Ovary (tissue), 9 donors: ENCODE data around the gene MAML1. TPM values are rescaled to one million over a fixed set of nuclear protein-coding genes. Genes with fewer than 3 reads are reported as not detected.

Source experiments
- DNase-seq, 5 donors: peaks; one replicate each; pipeline ENCODE4 v3.0.0-alpha.2; 2019 to 2020
- H3K27ac ChIP-seq, 2 donors: fragments of 200-600 bp; one replicate each; pipeline versions ENCODE4 v1.5.1 to v1.8.0; 2019 to 2022
- H3K27me3 ChIP-seq: fragments of 200-600 bp; one replicate; pipeline ENCODE4 v1.8.0; 2022
- H3K36me3 ChIP-seq: fragments of 200-600 bp; sonication (generic); one replicate; pipeline ENCODE4 v1.5.1; 2019
- H3K4me1 ChIP-seq: one replicate; pipeline ENCODE4 v1.8.1; 2013; ENCODE audit warnings: mild to moderate bottlenecking, moderate library complexity; ENCODE audit not compliant: insufficient read depth
- H3K4me3 ChIP-seq: fragments of 200-600 bp; sonication (generic); one replicate; pipeline ENCODE4 v1.5.1; 2017
- H3K9me3 ChIP-seq, 2 donors: fragments of 200-600 bp in 1 of 2; sonication (generic) in 1 of 2; one replicate each; pipeline versions ENCODE4 v1.5.1 to v1.8.1; 2013 to 2019; ENCODE audit warnings: mild to moderate bottlenecking in 1 of 2, moderate library complexity in 1 of 2
- EP300 ChIP-seq: sonication (generic); formaldehyde crosslinking; IDR thresholded peaks from one replicate; pipeline ENCODE4 v1.6.1; 2017; ENCODE audit warnings: antibody characterized with exemption
- POLR2A ChIP-seq: fragments of 450-650 bp; IDR thresholded peaks from one replicate; pipeline ENCODE4 v1.6.1; 2017; ENCODE audit warnings: antibody characterized with exemption, mild to moderate bottlenecking, moderate library complexity
- WGBS, 3 donors: extraction: QIAGEN DNeasy Blood & Tissue Kit in 1 of 3; methylation state at CpG; one replicate each; pipeline versions ENCODE4 v1.1.5 to v1.1.7; 2013 to 2017; 5-methylcytosine and 5-hydroxymethylcytosine counted together
- intact Hi-C, 4 donors: fragments of 100-400 bp; cut with DNase I; formaldehyde crosslinking; loops; one replicate each; pipeline versions ENCODE4 v1.11.0 to v1.15.1; 2022 to 2023
- polyA plus RNA-seq, 2 donors: library from polyadenylated mRNA; stranded (reverse); fragments of 200-250 nt in 1 of 2; fragments of 350-450 nt in 1 of 2; fragmentation: Illumina TruSeq in 1 of 2; extraction: RNeasy Lipid Tissue Mini Kit (QIAGEN cat#74804) in 1 of 2; gene quantifications; one replicate each; pipeline ENCODE4 v1.2.3, GENCODE V29; 2013 to 2014
- total RNA-seq, 7 donors: library from RNA; depleted of rRNA in 2 of 7; stranded (reverse); fragments of >200 nt in 2 of 7; fragmentation: NEBNext Ultra II Directional in 3 of 7; extraction: Animal tissue kit (Norgen Biotek cat#: 25700) in 3 of 7; gene quantifications; one replicate each; pipeline versions ENCODE4 v1.1.0 to v1.2.4, GENCODE V29; 2016 to 2023
- TF ChIP-seq, protein P1 (sequence below), 3 donors: fragments of 450-650 bp in 2 of 3; fragments of 200-600 bp in 1 of 3; IDR thresholded peaks; one replicate each; pipeline versions ENCODE4 v1.5.1 to v1.8.0; 2016 to 2022; ENCODE audit warnings: antibody characterized with exemption in 3 of 3, mild to moderate bottlenecking in 1 of 3
- donor health status: DM: no; HTN: no; CAD: no; lungs with moderate emphysema.
- donor health status: DM: no; HTN: no; CAD: no.
- donor health status: Bipolar disorder and iron deficiency.
- donor health status: DM: yes; HTN: yes; CAD: no.
- donor health status: DM: no; HTN: no; CAD: no.
- donor health status: DM: yes; HTN: yes; CAD: no.

Gene MAML1
- total and polyA plus RNA-seq, 9 donors: 18.4 to 40.1 (median 29.9) TPM

GRCh38 chr5:179820127-179820482 is 87.5 kb downstream of the MAML1 start:
- WGBS, 3 donors: 20 to 30% (median 27%) methylated on average over 9 to 12 of the region's 12 CpGs
- no peaks in the 10 kb centered on the region for H3K27me3 ChIP-seq
- TF ChIP-seq EP300 (no peak), POLR2A (no peak)
- TF ChIP-seq, protein P1, sequence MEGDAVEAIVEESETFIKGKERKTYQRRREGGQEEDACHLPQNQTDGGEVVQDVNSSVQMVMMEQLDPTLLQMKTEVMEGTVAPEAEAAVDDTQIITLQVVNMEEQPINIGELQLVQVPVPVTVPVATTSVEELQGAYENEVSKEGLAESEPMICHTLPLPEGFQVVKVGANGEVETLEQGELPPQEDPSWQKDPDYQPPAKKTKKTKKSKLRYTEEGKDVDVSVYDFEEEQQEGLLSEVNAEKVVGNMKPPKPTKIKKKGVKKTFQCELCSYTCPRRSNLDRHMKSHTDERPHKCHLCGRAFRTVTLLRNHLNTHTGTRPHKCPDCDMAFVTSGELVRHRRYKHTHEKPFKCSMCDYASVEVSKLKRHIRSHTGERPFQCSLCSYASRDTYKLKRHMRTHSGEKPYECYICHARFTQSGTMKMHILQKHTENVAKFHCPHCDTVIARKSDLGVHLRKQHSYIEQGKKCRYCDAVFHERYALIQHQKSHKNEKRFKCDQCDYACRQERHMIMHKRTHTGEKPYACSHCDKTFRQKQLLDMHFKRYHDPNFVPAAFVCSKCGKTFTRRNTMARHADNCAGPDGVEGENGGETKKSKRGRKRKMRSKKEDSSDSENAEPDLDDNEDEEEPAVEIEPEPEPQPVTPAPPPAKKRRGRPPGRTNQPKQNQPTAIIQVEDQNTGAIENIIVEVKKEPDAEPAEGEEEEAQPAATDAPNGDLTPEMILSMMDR (IDR thresholded peaks at IDR 0.05): no peak
- H3K36me3 ChIP-seq: no peaks in the 10 kb centered on the region
- intact Hi-C loops: loop anchor here in 1 of 4 donors (10.0 kb wide), 1 partner anchor 85 kb away; the partner anchor contains the start of gene TBC1D9B
- no peaks in the 10 kb centered on the region for H3K9me3 ChIP-seq
- peak overlapping the region; percentile 90 to 98 for H3K27ac ChIP-seq
- peaks cover 36% of the 10 kb centered on the region for H3K4me1 ChIP-seq
- no peak for DNase-seq
- H3K4me3 ChIP-seq: peak overlapping the region; percentile 82

- Histone ChIP-seq H3K4me1 (peaks cover 36% of the 10 kb centered on the region), H3K4me3 (peak within 1 kb of the TSS; percentile 82), H3K27me3 (no peaks in the 10 kb centered on the region), H3K36me3 (no peaks in the 10 kb centered on the region), H3K27ac (peak within 1 kb of the TSS; percentile 90 to 98), H3K9me3 (no peaks in the 10 kb centered on the region)
- intact Hi-C loops: loop anchor here in 1 of 4 donors (10.0 kb wide), 1 partner anchor 84 kb away; the partner anchor contains the start of gene TBC1D9B
- 0 to 1% (median 0%) methylated on average over 31 to 81 of the region's 81 CpGs for WGBS, 3 donors
- TF ChIP-seq POLR2A (peak; percentile 97), EP300 (no peak)
- TF ChIP-seq, protein P1 (IDR thresholded peaks at IDR 0.05): peak in 2 of 3 donors; percentile 12 to 37
- DNase-seq: peak; percentile 85 to 93 (median 90)
Measured at GRCh38 chr5:179820483-179821297, 88.1 kb downstream of the MAML1 start, which contains the start of gene SQSTM1. Gene SQSTM1 (plus strand): TSS chr5:179820905. CDS start chr5:179820937, 32 bp downstream.

DNA sequence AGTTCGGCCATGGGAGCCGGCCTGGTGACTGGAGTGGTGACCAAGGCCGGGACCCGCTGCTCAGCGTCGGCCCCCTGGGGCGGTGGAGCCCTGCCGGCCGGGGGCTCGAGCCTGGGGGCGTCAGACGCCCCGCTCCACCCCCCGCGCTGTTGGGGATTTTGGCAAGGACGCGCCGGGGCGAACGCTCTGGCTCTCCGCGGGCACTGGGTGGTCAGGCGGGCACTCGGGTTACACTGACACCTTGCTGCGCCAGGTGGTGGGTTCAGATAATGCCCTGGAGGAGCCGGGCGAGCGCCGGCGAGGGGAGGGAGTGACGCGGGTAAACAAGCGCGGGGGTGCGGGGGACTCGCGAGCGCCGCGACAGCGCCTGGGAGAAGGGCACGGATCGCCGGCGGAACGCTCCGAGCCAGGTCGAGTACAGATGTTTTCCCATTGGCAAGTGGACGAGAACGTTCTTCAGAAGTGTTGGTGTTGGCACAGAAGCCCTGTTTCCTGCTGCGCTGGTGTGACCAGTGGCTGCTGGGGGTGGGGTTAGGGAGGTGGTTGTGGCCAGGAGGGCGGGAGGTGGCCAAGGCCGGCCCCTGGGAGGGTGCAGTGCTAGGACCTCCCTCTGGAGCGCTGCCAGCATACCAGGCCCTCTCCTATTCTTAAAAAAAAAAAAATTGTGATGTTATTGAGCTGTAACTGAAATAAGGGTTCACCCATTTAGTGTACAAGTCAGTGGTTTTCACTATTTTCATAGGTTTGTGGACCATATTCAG is 88.9 kb downstream of the MAML1 start:
- Histone ChIP-seq H3K9me3 (no peaks in the 10 kb centered on the region), H3K27me3 (no peaks in the 10 kb centered on the region), H3K4me1 (peaks cover 36% of the 10 kb centered on the region), H3K4me3 (peak overlapping the region; percentile 82), H3K36me3 (no peaks in the 10 kb centered on the region), H3K27ac (peak overlapping the region; percentile 90 to 98)
- peak; percentile 96 to 98 (median 96) for DNase-seq
- WGBS, 3 donors: 0 to 1% (median 1%) methylated on average over 43 to 54 of the region's 54 CpGs
- intact Hi-C loops: loop anchor here in 1 of 4 donors (10.0 kb wide), 1 partner anchor 83 kb away; the partner anchor contains the start of gene TBC1D9B
- TF ChIP-seq EP300 (no peak), POLR2A (peak; percentile 76)

DNA sequence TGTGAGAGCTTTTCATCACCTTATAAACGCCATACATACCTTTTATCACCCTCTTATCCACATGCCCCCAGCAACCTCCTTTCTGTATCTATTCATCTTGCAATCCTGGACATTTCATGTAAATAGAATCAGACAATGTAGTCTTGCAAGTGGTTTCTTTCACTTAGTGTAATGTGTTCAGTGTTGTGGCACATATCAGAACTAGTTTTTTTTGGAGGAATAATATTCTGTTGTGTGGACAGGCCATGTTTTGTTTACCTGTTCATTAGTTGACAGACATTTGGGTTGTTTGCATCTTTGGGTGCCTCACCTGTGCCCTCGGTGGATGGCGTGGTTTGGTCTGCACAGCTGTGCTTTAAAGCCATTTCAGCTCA is 89.4 kb downstream of the MAML1 start:
- peak overlapping the region in 1 of 2 donors; percentile 0 for H3K27ac ChIP-seq
- H3K9me3 ChIP-seq: no peaks in the 10 kb centered on the region
- DNase-seq: no peak
- no peaks in the 10 kb centered on the region for H3K27me3 ChIP-seq
- H3K4me3 ChIP-seq: peak overlapping the region; percentile 82
- intact Hi-C loops: loop anchor here in 1 of 4 donors (10.0 kb wide), 1 partner anchor 83 kb away; the partner anchor contains the start of gene TBC1D9B
- H3K4me1 ChIP-seq: peaks cover 34% of the 10 kb centered on the region
- TF ChIP-seq, protein P1 (IDR thresholded peaks at IDR 0.05): no peak
- TF ChIP-seq EP300 (no peak), POLR2A (no peak)
- H3K36me3 ChIP-seq: no peaks in the 10 kb centered on the region
- 31 to 70% (median 42%) methylated on average over 3 of the region's 3 CpGs for WGBS, 3 donors
